NK-92 treated with Interleukin-12 subunit alpha and Interleukin-12 subunit beta, amount 100 ng/mL, for 24 hours (cell line): ENCODE data around the gene THSD7B.
"Not testable (repeated sequence)": the region's sequence is repeated elsewhere in the genome, so short reads cannot be mapped to it uniquely, and the experiment has no call there.

ENCODE experiments used
- DNase-seq: peaks from one replicate; lab custom pipeline; 2025; lab: John Stamatoyannopoulos, UW

THSD7B gene

GRCh38 chr2:137039482-137040152, 274.3 kb downstream of the THSD7B start:
- no peak for DNase-seq

GRCh38 chr2:137047369-137047768, 282.0 kb downstream of the THSD7B start:
- no peak for DNase-seq

- no peak for DNase-seq
Observed at GRCh38 chr2:137048455-137048854, 283.1 kb downstream of the THSD7B start.

GRCh38 chr2:137049518-137049917, 284.2 kb downstream of the THSD7B start:
- no peak for DNase-seq

GRCh38 chr2:137050949-137051348, 285.6 kb downstream of the THSD7B start:
- no peak for DNase-seq

- no peak for DNase-seq
Observed at GRCh38 chr2:137051778-137052398, 286.5 kb downstream of the THSD7B start.

- no peak for DNase-seq
Observed at GRCh38 chr2:137056704-137057103, 291.4 kb downstream of the THSD7B start.

GRCh38 chr2:137076111-137076765, 310.9 kb downstream of the THSD7B start:
- DNase-seq = not testable (repeated sequence)

GRCh38 chr2:137091704-137092103, 326.4 kb downstream of the THSD7B start:
- no peak for DNase-seq

- no peak for DNase-seq
Observed at GRCh38 chr2:137093116-137093515, 327.8 kb downstream of the THSD7B start.

- no peak for DNase-seq
Observed at GRCh38 chr2:137096187-137096586, 330.8 kb downstream of the THSD7B start.

GRCh38 chr2:137096693-137097092, 331.3 kb downstream of the THSD7B start:
- no peak for DNase-seq

- DNase-seq = not testable (repeated sequence)
Observed at GRCh38 chr2:137101814-137102213, 336.5 kb downstream of the THSD7B start.

- DNase-seq = no peak
Observed at GRCh38 chr2:137107904-137108303, 342.6 kb downstream of the THSD7B start.

GRCh38 chr2:137111896-137112295, 346.6 kb downstream of the THSD7B start:
- DNase-seq = no peak

- no peak for DNase-seq
Observed at GRCh38 chr2:137115081-137115794, 349.9 kb downstream of the THSD7B start.

- DNase-seq = no peak
Observed at GRCh38 chr2:137115795-137116089, 350.4 kb downstream of the THSD7B start.

- no peak for DNase-seq
Observed at GRCh38 chr2:137117385-137117784, 352.0 kb downstream of the THSD7B start.

- DNase-seq = no peak
Observed at GRCh38 chr2:137118140-137118539, 352.8 kb downstream of the THSD7B start.

- DNase-seq = no peak
Observed at GRCh38 chr2:137123226-137123625, 357.9 kb downstream of the THSD7B start.

GRCh38 chr2:137133225-137133624, 367.9 kb downstream of the THSD7B start:
- DNase-seq = no peak

GRCh38 chr2:137138263-137138662, 372.9 kb downstream of the THSD7B start:
- no peak for DNase-seq

GRCh38 chr2:137151731-137152130, 386.4 kb downstream of the THSD7B start:
- no peak for DNase-seq
